NCI-H2029 (cell line): Measurements from ENCODE around the gene ADD3.
"Not testable (repeated sequence)": the region's sequence is repeated elsewhere in the genome, so short reads cannot be mapped to it uniquely, and the experiment has no call there.

ENCODE experiments used
- DNase-seq: peaks from one replicate; lab custom pipeline; 2025; lab: John Stamatoyannopoulos, UW

ADD3 gene

GRCh38 chr10:109977382-109977806 lies 30.4 kb upstream of the ADD3 start:
- no peak for DNase-seq

DNA sequence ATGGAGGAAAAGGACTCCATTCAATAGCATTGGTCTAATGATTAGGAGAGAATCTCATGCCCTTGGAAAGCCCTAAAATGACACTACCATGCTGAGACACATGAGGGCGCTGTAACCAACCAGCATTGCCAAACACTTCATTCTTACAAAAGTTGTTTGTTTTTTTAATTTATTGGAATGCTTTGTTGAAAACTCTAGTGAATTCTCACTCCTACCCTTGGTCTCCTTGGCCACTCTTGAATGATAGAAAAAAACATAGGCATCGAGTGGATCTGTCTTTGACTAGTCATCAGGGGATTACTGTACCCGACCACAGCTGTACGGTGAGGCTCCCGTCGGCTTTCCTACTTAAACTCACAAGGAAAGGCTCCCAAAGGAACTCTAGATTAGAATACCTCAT lies 29.3 kb upstream of the ADD3 start:
- no peak for DNase-seq

GRCh38 chr10:109979215-109979614 lies 28.6 kb upstream of the ADD3 start:
- no peak for DNase-seq

- DNase-seq: no peak
These were observed 26.1 kb upstream of the ADD3 start for GRCh38 chr10:109981650-109982049.

GRCh38 chr10:109982123-109982522 lies 25.7 kb upstream of the ADD3 start:
- DNase-seq: no peak

GRCh38 chr10:109982812-109983211 lies 25.0 kb upstream of the ADD3 start:
- DNase-seq: no peak

GRCh38 chr10:109984013-109984412 lies 23.8 kb upstream of the ADD3 start:
- DNase-seq: no peak

DNA sequence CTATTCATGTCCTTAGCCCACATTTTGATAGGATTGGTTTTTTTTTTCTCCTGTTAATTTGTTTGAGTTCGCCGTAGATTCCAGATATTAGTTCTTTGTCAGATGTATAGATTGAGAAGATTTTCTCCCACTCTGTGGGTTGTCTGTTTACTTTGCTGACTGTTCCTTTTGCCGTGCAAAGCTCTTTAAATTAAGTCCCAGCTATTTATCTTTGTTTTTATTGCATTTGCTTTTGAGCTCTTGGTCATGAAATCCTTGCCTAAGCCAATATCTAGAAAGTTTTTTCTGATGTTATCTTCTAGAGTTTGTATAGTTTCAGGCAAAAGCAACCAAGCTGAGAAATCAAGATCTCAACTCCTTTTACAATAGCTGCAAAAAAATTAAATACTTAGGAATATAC lies 22.0 kb upstream of the ADD3 start:
- DNase-seq: not testable (repeated sequence)

DNA sequence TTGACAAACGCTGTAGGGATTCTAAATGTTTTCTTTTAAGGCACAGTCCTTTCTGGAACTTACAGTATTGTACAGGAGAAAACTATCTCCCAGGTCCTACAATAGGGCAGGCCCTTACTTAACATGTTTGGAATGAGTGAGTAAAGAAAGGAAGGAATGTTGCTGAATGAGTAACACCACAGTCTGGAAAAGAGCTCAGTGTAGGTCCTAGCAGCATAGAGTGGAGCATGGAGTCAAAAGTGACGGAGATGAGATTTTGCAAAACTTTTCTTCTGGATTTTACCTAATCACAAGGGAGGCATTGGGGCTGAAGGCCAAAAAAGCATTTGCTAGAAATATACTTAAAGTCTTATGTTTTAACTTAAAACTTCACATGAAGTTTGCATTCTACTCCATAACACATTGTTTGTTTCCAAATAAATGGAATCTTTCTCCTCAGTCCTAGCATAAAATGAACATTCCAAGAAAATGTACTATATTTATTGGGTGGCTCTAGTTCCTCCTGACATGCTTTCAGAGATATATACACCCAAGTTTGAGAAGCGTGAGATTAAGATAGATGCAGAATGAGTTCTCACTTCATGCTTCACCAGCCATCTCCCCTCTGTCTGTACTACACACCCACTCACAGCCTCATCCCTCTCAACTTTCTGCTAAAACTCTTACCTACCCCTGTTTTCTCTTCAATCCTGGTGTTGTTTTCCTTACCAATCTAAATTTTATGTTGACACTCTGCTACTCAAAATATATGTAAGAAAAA lies 20.2 kb upstream of the ADD3 start:
- DNase-seq: no peak

DNA sequence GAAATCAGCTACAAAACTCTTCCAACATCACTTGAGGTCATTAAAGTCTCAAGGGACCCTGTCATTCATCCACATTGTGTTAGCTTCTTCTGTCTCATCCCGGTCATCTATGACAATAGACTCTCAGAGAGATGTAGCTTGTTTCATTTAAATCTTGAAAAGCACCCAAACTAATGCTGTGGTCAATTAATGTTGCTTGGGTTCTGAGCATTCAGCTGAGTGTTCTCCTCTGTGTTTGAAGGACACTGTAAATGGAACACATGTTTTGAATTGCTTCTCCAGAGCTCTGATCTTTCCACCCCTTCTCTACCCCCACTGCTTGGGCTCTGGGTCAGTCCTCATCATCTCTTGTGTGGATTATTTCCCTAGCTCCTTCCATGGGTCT lies 19.6 kb upstream of the ADD3 start:
- no peak for DNase-seq

- no peak for DNase-seq
These were observed 16.4 kb upstream of the ADD3 start for GRCh38 chr10:109991266-109991855.

DNA sequence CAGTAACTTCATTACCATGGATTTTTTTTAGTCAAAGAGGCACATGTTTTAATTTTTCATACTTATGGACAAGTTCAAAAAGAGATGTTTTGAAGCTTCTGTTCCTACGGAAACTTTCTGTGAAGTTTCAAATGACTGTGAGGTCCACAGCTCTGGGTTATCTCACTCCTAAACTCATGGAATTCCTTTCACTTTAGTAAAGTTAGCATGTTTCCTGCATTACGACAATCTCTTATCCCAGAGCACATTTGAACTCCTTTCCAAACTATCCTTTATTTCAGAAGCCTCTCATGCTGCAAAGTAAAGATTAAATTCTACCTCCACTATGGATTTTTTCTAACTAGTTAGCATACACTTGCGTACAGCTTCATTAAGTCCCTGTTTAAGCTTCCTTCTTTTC lies 15.3 kb upstream of the ADD3 start:
- no peak for DNase-seq

DNA sequence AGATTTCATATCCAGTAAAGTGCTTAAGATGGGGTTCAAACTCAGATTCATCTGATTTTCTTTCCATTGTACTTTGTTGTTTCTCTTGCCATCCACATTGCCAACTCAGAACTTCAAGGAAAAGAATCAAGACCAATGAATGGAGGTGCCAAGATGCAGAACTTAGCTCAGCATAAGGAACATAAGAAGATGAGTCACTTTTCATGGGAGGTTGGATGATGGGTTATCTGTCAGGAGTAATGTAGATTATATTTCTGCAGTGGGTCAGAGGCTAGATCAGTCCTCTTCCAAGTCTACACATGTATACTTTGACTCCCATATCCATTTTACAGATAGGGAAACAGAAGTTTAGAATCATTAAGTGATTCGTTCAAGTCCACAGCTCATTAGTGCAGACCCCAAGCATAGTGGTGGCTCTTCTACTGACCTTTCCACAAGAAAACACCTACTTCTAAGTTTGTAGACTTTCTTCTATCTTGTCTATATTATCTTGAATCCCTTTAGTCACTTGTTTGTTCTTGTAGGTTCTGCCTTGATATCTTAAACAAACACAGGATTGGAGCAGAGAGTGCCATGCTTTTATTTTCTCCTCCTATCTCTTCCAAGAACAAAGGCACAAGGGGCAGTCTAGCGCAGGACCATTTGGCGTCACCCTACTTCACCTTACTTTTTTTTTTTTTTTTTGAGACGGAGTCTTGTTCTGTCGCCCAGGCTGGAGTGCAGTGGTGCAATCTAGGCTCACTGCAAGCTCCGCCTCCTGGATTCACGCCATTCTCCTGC lies 14.0 kb upstream of the ADD3 start:
- no peak for DNase-seq

- DNase-seq: no peak
These were observed 12.8 kb upstream of the ADD3 start for GRCh38 chr10:109994711-109995577.

DNA sequence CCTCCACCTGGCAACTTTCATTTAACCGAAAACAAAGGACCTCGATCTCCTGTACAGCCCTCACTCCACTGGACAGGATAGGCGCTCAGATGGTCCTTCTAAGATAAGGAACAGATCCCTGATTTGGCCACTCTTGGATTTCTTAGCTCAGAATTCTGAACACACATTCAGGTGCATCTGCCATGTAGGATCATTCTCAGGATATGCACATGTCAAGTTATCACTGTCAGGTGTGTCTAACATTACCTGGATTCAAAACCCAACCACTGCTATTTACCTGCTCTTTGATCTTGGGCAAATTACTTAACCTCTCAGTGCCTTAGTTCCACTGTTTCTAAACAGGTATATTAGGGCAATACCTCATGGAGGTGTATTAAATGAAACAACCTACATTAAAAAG lies 12.2 kb upstream of the ADD3 start:
- no peak for DNase-seq

DNA sequence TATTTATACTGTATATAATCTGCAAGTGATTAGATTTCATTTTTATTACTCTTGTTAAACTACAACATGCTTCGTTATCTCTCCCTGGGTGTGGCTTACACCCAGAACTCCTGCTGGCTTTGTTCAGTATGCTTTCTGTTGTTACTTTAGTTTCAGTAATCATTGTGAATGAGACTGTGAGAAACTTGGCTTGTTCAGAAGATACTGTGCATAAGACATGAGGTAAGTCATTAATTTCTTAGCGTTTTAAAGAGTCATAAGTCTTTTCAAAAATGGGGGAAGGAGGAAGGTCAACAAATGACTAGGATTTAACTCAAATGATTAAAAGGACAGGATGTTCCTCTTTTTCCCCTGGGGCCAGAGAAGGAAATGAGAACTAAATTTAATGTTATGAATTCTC lies 11.6 kb upstream of the ADD3 start:
- DNase-seq: no peak

- no peak for DNase-seq
These were observed 11.0 kb upstream of the ADD3 start for GRCh38 chr10:109996766-109997171.

- DNase-seq: no peak
These were observed 10.6 kb upstream of the ADD3 start for GRCh38 chr10:109997233-109997632.

DNA sequence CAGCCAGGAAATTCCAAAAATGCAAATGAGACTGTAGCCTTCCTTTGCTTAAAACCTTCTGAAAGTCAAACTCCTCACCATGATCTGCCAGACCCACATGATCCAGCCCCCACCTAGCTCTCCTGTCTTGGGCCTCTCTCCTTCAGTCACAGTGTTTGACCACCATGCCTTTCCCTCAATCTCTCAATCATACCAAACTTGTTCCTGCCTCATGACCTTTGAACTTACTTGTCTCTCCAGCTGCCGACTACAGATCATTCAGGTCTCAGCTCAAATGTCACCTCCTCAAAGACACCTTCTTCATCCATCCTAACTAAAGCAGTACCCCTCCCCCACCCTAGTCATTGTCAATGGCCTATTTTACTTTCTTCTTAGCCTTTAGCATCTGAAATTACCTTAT lies 9.3 kb upstream of the ADD3 start:
- DNase-seq: no peak

DNA sequence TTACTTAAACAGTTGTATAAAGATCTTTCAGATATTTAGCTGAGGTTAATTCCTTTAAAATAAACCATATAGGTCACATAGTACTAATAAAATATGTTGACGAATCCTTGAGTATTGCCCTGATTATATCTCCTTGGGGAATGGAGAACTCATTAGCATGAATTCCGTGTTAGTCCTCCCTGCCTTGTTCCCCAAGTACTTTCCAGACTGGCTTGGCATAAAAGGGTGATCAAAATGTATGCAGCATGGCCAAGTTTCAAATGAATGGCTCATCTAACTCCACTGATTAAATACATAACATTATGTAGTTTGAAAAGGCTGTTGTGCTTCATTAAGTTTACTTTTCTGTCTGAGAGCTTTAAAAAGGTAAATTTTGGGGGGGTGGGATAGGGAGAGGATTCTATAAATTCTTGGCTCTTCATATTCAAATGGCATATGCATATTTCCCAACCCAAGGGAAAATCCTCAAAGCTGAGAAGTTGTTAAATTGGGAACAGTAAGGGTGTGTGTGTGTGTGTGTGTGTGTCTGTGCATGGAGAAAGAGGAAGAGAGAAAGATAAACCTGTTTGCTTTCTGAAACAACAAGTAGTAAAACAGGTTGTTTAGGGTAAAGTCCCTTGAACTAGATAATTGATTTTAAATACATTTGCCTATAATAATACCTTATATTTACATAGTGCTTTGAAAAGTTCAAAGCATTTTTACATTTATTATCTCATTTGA lies 4.8 kb upstream of the ADD3 start:
- no peak for DNase-seq

DNA sequence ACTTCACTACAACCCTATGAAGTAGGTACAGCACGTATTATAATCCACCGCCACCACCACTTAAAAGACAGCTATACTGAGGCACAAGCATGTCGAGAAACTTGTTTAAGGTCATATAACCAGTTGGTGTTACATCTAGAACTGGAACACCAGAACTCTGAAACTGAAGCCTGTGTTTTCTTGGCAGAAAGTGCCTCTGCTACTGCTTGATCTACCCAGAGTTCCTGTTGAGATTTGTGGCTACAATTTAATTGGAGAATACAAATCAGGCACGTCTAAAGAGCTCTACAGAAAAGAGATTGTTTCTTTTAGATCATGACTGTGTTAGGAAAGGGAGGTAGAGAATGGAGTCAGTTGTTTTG lies 4.3 kb upstream of the ADD3 start:
- no peak for DNase-seq

- DNase-seq: no peak
These were observed 2.1 kb upstream of the ADD3 start for GRCh38 chr10:110005719-110006118.
